Amniotic epithelial cell (primary cell): ENCODE data around the gene EAPP.
A peak's percentile ranks its signal among the peaks of the same experiment; 100 is the strongest.
"Not testable (repeated sequence)": the region's sequence is repeated elsewhere in the genome, so short reads cannot be mapped to it uniquely, and the experiment has no call there.

ENCODE experiments used
- DNase-seq: peaks from one replicate; pipeline ENCODE4 v3.0.0-alpha.2; 2010; ENCODE audit warnings: low read depth

EAPP gene, protein sequence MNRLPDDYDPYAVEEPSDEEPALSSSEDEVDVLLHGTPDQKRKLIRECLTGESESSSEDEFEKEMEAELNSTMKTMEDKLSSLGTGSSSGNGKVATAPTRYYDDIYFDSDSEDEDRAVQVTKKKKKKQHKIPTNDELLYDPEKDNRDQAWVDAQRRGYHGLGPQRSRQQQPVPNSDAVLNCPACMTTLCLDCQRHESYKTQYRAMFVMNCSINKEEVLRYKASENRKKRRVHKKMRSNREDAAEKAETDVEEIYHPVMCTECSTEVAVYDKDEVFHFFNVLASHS

GRCh38 chr14:34539407-34540180 lies at the start of gene EAPP:
Gene EAPP (minus strand): TSS chr14:34539701. CDS start chr14:34539628, 73 bp downstream.
- peak; percentile 96 for DNase-seq

GRCh38 chr14:34583525-34583924 lies 44.0 kb upstream of the EAPP start:
- DNase-seq, result peak; percentile 15

DNA sequence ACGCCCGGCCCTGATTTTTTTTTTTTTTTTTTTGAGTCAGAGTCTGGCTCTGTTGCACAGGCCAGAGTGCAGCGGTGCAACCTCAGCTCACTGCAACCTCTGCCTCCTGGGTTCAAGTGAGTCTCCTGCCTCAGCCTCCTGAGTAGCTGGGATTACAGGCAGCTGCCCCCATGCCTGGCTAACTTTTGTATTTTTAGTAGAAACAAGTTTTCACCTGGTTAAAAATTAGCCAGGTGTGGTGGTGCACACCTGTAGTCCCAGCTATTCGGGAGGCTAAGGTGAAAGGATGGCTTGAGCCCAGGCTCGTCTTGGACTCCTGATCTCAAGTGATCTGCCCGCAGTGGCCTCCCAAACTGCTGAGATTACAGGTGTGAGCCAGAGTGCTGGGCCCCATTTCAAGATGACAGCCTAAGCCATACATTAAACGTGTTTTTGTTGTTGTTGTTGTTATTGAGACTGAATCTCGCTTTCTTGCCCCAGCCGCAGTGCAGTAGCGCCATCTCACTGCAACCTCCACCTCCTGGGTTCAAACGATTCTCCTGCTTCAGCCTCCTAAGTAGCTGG lies 42.7 kb upstream of the EAPP start:
- no peak for DNase-seq

- DNase-seq, result no peak
Measured at GRCh38 chr14:34580381-34580780, 40.9 kb upstream of the EAPP start.

DNA sequence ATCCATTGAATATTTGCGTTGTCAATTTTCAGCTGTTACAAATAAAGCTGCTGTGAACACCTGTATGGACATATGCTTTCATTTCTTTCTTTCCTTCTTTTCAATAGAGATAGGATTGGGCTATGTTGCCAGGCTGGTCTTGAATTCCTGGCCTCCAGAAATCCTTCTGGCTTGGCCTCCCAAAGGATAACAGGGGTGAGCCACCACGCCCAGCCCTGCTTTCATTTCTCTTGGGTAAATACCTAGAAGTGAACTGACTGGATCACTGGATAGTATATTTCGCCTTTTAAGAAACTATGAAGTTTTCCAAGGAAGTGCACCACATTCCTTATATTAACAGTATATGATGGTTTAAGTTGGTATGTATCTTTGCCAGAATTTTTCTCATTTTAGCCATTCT lies 32.3 kb upstream of the EAPP start:
- DNase-seq, result no peak

GRCh38 chr14:34569750-34570149 lies 30.2 kb upstream of the EAPP start:
- no peak for DNase-seq

- no peak for DNase-seq
Measured at GRCh38 chr14:34568803-34569202, 29.3 kb upstream of the EAPP start.

DNA sequence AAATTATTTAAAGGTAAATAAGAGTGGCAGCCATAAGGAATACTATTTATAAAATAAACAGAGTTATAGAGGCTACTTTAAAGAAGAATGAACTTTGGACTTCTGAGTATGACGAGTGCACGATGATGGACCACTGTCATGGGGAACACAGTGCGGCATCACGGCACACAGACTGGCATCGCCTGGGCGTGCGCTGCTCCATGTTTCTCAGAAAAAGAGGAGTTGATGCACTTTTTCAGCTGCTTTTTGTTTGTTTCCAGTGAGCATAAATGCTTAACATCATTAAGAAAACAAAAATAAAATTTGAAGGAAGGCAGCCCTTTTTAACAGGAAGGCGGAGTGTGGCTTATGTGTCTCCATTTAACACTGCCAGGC lies 23.3 kb upstream of the EAPP start:
- no peak for DNase-seq

DNA sequence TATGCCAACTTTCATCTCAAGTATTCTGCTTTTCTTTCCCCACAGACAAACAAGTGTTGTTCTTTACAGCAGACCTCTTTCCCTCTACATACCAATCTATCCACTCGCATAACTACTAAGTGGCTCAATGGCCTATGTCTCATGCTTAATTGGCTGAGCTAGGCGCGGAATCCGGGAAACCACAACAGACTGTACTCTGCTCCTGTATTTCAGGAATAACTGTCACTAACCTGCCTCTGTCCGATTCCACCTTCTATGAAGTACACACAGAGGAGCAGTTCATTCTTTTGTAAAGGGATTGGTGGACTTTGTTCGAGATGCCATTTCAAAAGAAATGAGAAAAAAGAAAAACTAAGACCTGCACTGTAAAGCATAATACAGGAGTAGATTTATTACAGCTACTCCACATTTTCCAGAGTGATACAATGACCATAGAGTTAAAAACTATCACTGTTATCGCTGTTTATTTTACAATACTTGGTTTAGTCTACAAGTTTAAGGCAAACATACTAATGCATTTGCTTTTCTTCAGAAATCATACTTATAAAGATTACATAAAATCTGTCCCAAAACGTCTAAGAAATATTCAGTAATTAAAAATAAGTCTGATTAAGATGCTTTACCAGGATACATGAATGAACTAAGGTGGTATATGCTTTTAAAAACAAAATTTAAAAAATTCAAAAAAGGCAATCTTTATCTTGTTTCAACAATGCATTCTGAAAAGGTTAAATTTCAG lies 22.7 kb upstream of the EAPP start:
- not testable (repeated sequence) for DNase-seq

GRCh38 chr14:34556498-34556829 lies 17.0 kb upstream of the EAPP start:
- not testable (repeated sequence) for DNase-seq

DNA sequence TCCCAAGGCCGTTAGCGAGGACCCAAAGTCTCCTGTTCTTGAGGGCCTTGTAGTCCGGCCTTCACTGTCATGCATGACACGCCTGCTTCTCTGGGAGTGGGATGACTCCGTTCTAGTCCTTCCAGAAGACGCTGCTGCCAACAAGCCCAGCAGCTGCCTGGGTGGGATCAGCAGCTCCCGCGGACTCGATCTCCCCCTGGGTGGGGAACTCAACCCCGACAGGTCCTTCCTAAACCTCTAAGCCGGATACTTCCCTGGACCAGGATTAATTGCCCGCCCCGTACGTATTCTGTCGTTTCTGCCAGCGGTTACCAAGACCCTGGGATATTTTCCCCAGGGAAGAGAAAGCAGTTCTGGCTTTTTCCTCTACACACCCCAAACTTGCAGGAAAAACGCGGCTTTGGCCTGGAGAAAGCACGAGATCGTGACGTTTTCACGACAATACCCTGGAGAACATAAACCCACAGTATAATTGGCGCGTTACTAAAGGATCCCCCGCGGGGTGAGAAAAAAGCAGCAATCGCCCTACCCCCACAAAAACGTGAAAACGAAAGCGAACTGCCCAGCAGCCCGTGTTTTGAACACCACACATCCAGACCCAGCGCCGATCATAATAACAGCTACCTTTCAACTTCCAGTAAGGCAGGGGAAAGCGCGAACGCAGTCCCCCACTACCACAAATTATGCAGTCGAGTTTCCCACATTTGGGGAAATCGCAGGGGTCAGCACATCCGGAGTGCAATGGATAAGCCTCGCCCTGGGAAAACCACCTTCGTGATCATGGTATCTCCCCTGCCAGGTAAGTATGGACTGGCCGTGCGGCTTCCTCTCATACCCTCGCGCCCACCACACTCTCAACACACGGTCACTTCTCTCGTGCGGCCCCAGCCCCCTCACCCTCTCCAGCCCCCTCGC lies 16.3 kb upstream of the EAPP start:
- DNase-seq, result not testable (repeated sequence)

- DNase-seq, result no peak
Measured at GRCh38 chr14:34554540-34555250, 15.2 kb upstream of the EAPP start.

DNA sequence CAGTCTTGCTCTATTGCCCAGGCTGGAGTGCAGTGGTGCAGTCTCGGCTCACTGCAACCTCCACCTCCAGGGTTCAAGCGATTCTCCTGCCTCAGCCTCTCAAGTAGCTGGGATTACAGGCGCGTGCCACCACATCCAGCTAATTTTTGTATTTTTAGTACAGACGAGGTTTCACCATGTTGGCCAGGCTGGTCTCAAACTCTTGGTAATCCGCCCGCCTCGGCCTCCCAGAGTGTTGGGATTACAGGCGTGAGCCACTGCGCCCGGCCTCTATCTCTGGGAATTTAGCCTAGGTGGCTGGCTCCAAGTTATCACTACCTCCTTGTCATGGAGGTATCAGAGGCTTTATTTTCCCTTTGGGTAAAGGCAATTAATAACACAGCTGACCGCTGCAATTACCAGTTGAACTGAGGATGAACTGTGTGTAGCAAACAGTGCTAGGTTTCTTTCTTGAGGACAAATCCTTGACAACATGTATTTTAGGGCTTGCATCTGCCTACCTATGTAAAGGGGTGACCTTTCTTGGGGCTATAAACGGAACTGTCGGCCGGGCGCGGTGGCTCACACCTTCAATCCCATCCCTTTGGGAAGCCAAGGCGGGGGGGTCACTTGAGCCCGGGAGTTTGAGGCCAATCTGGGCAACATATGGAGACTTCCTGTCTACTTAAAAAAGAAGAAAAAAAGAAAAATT lies 9.9 kb upstream of the EAPP start:
- DNase-seq, result not testable (repeated sequence)

GRCh38 chr14:34548472-34548981 lies 9.0 kb upstream of the EAPP start:
- DNase-seq, result no peak

DNA sequence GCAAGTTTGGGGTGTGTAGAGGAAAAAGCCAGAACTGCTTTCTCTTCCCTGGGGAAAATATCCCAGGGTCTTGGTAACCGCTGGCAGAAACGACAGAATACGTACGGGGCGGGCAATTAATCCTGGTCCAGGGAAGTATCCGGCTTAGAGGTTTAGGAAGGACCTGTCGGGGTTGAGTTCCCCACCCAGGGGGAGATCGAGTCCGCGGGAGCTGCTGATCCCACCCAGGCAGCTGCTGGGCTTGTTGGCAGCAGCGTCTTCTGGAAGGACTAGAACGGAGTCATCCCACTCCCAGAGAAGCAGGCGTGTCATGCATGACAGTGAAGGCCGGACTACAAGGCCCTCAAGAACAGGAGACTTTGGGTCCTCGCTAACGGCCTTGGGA lies 7.6 kb upstream of the EAPP start:
- DNase-seq, result not testable (repeated sequence)

DNA sequence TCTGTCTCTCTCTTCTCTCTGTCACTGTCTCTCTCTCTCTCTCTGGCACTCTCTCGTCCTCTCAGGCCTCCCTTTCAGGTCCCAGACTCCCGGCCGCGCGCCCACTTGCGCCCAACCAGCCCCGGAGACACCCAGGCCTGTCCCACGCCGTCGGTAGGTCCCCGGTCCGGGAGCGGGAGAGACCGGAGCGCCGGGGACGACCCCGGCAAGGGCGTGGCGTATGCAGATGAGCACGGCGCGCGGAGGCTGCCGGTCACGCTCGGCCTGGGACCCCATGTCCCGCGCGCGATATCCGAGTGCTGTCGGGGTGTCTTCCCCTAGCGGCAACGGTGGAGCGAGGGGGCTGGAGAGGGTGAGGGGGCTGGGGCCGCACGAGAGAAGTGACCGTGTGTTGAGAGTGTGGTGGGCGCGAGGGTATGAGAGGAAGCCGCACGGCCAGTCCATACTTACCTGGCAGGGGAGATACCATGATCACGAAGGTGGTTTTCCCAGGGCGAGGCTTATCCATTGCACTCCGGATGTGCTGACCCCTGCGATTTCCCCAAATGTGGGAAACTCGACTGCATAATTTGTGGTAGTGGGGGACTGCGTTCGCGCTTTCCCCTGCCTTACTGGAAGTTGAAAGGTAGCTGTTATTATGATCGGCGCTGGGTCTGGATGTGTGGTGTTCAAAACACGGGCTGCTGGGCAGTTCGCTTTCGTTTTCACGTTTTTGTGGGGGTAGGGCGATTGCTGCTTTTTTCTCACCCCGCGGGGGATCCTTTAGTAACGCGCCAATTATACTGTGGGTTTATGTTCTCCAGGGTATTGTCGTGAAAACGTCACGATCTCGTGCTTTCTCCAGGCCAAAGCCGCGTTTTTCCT lies 7.0 kb upstream of the EAPP start:
- not testable (repeated sequence) for DNase-seq

- DNase-seq, result not testable (repeated sequence)
Measured at GRCh38 chr14:34540181-34541059, 919 bp upstream of the EAPP start.

DNA sequence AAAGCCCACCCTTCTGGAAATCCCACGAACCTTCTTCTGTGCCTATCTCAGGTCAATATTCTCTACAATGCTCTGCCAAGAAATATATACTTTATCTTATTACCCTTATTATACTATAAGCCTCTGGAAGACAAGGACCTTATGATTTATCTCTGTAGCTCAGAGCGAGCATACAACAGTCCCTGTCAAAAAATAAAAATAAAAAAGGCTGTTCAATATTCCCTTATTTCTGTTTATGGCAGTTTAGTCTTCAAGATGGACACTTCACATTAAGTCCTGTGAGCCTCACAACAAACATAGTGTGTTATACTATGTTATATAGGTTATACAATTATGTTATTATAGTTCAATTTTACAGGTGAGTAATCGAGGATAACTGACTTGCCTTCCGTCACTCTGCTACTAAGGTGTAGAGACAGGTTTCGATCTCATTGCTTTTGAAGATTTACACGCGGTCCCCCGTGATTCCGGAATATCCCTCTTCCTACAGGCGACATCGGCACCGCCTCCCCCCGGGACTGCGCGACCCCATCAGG lies 562 bp downstream of the EAPP start:
- DNase-seq, result no peak
